ENCODE data around the gene PRICKLE1. TPM values are rescaled to one million over a fixed set of nuclear protein-coding genes. Genes with fewer than 3 reads are reported as not detected.
A peak's percentile ranks its signal among the peaks of the same experiment; 100 is the strongest.

The PRICKLE1 gene
- total and polyA plus RNA-seq, 2 donors (not counting 3 experiments of a cell fraction or from before 2014, with no cell fraction given) = 34.3 to 86.0 TPM

GRCh38 chr12:42504049-42504448 is 85.5 kb downstream of the PRICKLE1 start:
- H3K9me3 ChIP-seq (replicated peaks; ENCODE audit: control insufficient read depth, insufficient read depth, low read length) = no peaks in the 10 kb centered on the region
- peaks cover 5% of the 10 kb centered on the region for H4K20me1 ChIP-seq (replicated peaks; ENCODE audit: control insufficient read depth, extremely low read depth, insufficient read depth, low read length)
- no peaks in the 10 kb centered on the region for H3K27me3 ChIP-seq (ENCODE audit: control insufficient read depth in 2 of 2, insufficient read depth in 2 of 2, low read length in 2 of 2)
- no peak overlapping the region for H3K4me2 ChIP-seq (ENCODE audit: insufficient read depth, low read length)
- no TSS peak for BruUV-seq (replicated peaks)
- no peak overlapping the region for H3K27ac ChIP-seq (ENCODE audit: insufficient read depth, low read depth, low read length)
- ChIA-PET CTCF (no interaction called here), POLR2A (no interaction called here)
- H3K9ac ChIP-seq (replicated peaks; ENCODE audit: extremely low read depth, insufficient read depth, low read length) = no peak overlapping the region
- peaks cover 51% of the 10 kb centered on the region for H3K79me2 ChIP-seq (ENCODE audit: control insufficient read depth, insufficient read depth, low read length)
- no peak overlapping the region for H3K4me3 ChIP-seq (replicated peaks in 1 of 3; ENCODE audit: insufficient read depth in 1 of 3, low read depth in 1 of 3, low read length in 3 of 3)
- H2AFZ ChIP-seq (ENCODE audit: low read depth, low read length) = no peak overlapping the region
- H3K9me1 ChIP-seq (replicated peaks; ENCODE audit: control insufficient read depth, extremely low read depth, insufficient read depth, low read length) = peaks cover 3% of the 10 kb centered on the region
- intact Hi-C loops (cut with micrococcal nuclease) = no loop called here
- TF ChIP-seq CTCF (IDR thresholded peaks at IDR 0.05; ENCODE audit: extremely low read depth in 1 of 2, insufficient read depth in 1 of 2, low read depth in 1 of 2, low read length in 2 of 2) = no peak
- no peak for TF ChIP-seq EZH2 (IDR thresholded peaks at IDR 0.05; ENCODE audit: borderline replicate concordance, low read depth, low read length, severe bottlenecking)
- no peak for TF ChIP-seq POLR2A (IDR thresholded peaks at IDR 0.05; ENCODE audit: low read depth, low read length)
- no peak for TF ChIP-seq MAX (IDR thresholded peaks at IDR 0.05; ENCODE audit: insufficient read depth, insufficient read length)
- FAIRE-seq (no peak), DNase-seq (ENCODE audit: low read depth, low spot score) (peak; percentile 29)
- dilution Hi-C loops (cut with MboI; ENCODE audit: extremely low pct_ligation_motif_present, low sequenced_read_pairs) = no loop called here
- H3K4me1 ChIP-seq (ENCODE audit: control insufficient read depth, extremely low read depth, insufficient read depth, low read length) = peaks cover 6% of the 10 kb centered on the region
- H3K36me3 ChIP-seq (ENCODE audit: control insufficient read depth in 2 of 2, extremely low read depth in 1 of 2, insufficient read depth in 2 of 2, low read length in 2 of 2) = peaks cover 0 to 2% of the 10 kb centered on the region in 2 experiments

- Histone ChIP-seq H3K4me3 (replicated peaks in 1 of 3; ENCODE audit: insufficient read depth in 1 of 3, low read depth in 1 of 3, low read length in 3 of 3) (no peak overlapping the region), H3K9me3 (replicated peaks; ENCODE audit: control insufficient read depth, insufficient read depth, low read length) (no peaks in the 10 kb centered on the region), H3K27ac (ENCODE audit: insufficient read depth, low read depth, low read length) (no peak overlapping the region), H3K36me3 (ENCODE audit: control insufficient read depth in 2 of 2, extremely low read depth in 1 of 2, insufficient read depth in 2 of 2, low read length in 2 of 2) (peaks cover 0 to 2% of the 10 kb centered on the region in 2 experiments), H2AFZ (ENCODE audit: low read depth, low read length) (no peak overlapping the region), H3K4me2 (ENCODE audit: insufficient read depth, low read length) (no peak overlapping the region), H3K79me2 (ENCODE audit: control insufficient read depth, insufficient read depth, low read length) (peaks cover 53% of the 10 kb centered on the region), H3K4me1 (ENCODE audit: control insufficient read depth, extremely low read depth, insufficient read depth, low read length) (peaks cover 6% of the 10 kb centered on the region), H3K27me3 (ENCODE audit: control insufficient read depth in 2 of 2, insufficient read depth in 2 of 2, low read length in 2 of 2) (no peaks in the 10 kb centered on the region), H4K20me1 (replicated peaks; ENCODE audit: control insufficient read depth, extremely low read depth, insufficient read depth, low read length) (peaks cover 5% of the 10 kb centered on the region), H3K9me1 (replicated peaks; ENCODE audit: control insufficient read depth, extremely low read depth, insufficient read depth, low read length) (peaks cover 3% of the 10 kb centered on the region), H3K9ac (replicated peaks; ENCODE audit: extremely low read depth, insufficient read depth, low read length) (no peak overlapping the region)
- no TSS peak for BruUV-seq (replicated peaks)
- intact Hi-C loops (cut with micrococcal nuclease) (no loop called here), dilution Hi-C loops (cut with MboI; ENCODE audit: extremely low pct_ligation_motif_present, low sequenced_read_pairs) (no loop called here)
- no peak for DNase-seq (ENCODE audit: low read depth, low spot score)
- TF ChIP-seq FOS (IDR thresholded peaks at IDR 0.05; ENCODE audit: borderline replicate concordance, insufficient read depth, low read length) (no peak), MYC (IDR thresholded peaks at IDR 0.05; ENCODE audit: low read depth, low read length) (no peak), MAX (IDR thresholded peaks at IDR 0.05; ENCODE audit: insufficient read depth, insufficient read length) (no peak), POLR2AphosphoS5 (IDR thresholded peaks at IDR 0.05; ENCODE audit: insufficient read depth, low read depth, low read length) (no peak), POLR2A (IDR thresholded peaks at IDR 0.05; ENCODE audit: low read depth, low read length) (no peak), GATA2 (IDR thresholded peaks at IDR 0.05; ENCODE audit: insufficient read depth, insufficient read length, low read depth, low read length) (no peak)
- ChIA-PET POLR2A (no interaction called here), CTCF (no interaction called here)
- FAIRE-seq = no peak
Observed at GRCh38 chr12:42502682-42503081, 86.9 kb downstream of the PRICKLE1 start.

Measured in endothelial cell of umbilical vein (primary cell).